Measurements from ENCODE around the gene EPB41L3.

EPB41L3 gene

GRCh38 chr18:5541644-5542043 lies 2.2 kb downstream of the EPB41L3 start:
- H3K4me1 ChIP-seq (ENCODE audit: control insufficient read depth in 1 of 2, insufficient read depth in 1 of 2, low read depth in 1 of 2, low read length in 1 of 2) = peaks cover 3 to 9% of the 10 kb centered on the region in 2 experiments
- H3K27me3 ChIP-seq = peaks cover 92% of the 10 kb centered on the region
- H3K36me3 ChIP-seq = no peaks in the 10 kb centered on the region
- H3K9me3 ChIP-seq = no peaks in the 10 kb centered on the region
- TF ChIP-seq CTCF (IDR thresholded peaks at IDR 0.05) = no peak
- no peak overlapping the region for H3K27ac ChIP-seq
- H3K4me3 ChIP-seq (ENCODE audit: low read depth in 1 of 2, low read length in 1 of 2) = no peak overlapping the region

- no peak overlapping the region for H3K4me3 ChIP-seq (ENCODE audit: low read depth in 1 of 2, low read length in 1 of 2)
- H3K27ac ChIP-seq = no peak overlapping the region
- no peak for TF ChIP-seq CTCF (IDR thresholded peaks at IDR 0.05)
- no peaks in the 10 kb centered on the region for H3K36me3 ChIP-seq
- peaks cover 70% of the 10 kb centered on the region for H3K27me3 ChIP-seq
- peaks cover 3 to 9% of the 10 kb centered on the region in 2 experiments for H3K4me1 ChIP-seq (ENCODE audit: control insufficient read depth in 1 of 2, insufficient read depth in 1 of 2, low read depth in 1 of 2, low read length in 1 of 2)
- no peaks in the 10 kb centered on the region for H3K9me3 ChIP-seq
Measured at GRCh38 chr18:5539391-5539790, 4.4 kb downstream of the EPB41L3 start.

GRCh38 chr18:5538544-5538943 lies 5.3 kb downstream of the EPB41L3 start:
- no peaks in the 10 kb centered on the region for H3K36me3 ChIP-seq
- no peaks in the 10 kb centered on the region for H3K9me3 ChIP-seq
- no peak overlapping the region for H3K4me3 ChIP-seq (ENCODE audit: low read depth in 1 of 2, low read length in 1 of 2)
- H3K27me3 ChIP-seq = peaks cover 61% of the 10 kb centered on the region
- H3K4me1 ChIP-seq (ENCODE audit: control insufficient read depth in 1 of 2, insufficient read depth in 1 of 2, low read depth in 1 of 2, low read length in 1 of 2) = peaks cover 3 to 4% of the 10 kb centered on the region in 2 experiments
- no peak for TF ChIP-seq CTCF (IDR thresholded peaks at IDR 0.05)
- no peak overlapping the region for H3K27ac ChIP-seq

- Histone ChIP-seq H3K4me1 (ENCODE audit: control insufficient read depth in 1 of 2, insufficient read depth in 1 of 2, low read depth in 1 of 2, low read length in 1 of 2) (peaks cover 2 to 3% of the 10 kb centered on the region in 2 experiments), H3K27ac (no peak overlapping the region), H3K4me3 (ENCODE audit: low read depth in 1 of 2, low read length in 1 of 2) (no peak overlapping the region), H3K27me3 (peaks cover 55% of the 10 kb centered on the region), H3K9me3 (no peaks in the 10 kb centered on the region), H3K36me3 (no peaks in the 10 kb centered on the region)
- no peak for TF ChIP-seq CTCF (IDR thresholded peaks at IDR 0.05)
Measured at GRCh38 chr18:5537860-5538259, 5.9 kb downstream of the EPB41L3 start.

- no peak for TF ChIP-seq CTCF (IDR thresholded peaks at IDR 0.05)
- Histone ChIP-seq H3K27me3 (peaks cover 24% of the 10 kb centered on the region), H3K36me3 (no peaks in the 10 kb centered on the region), H3K27ac (no peak overlapping the region), H3K4me3 (ENCODE audit: low read depth in 1 of 2, low read length in 1 of 2) (no peak overlapping the region), H3K4me1 (ENCODE audit: control insufficient read depth in 1 of 2, insufficient read depth in 1 of 2, low read depth in 1 of 2, low read length in 1 of 2) (no peaks in the 10 kb centered on the region), H3K9me3 (no peaks in the 10 kb centered on the region)
Measured at GRCh38 chr18:5534845-5535244, 9.0 kb downstream of the EPB41L3 start.

- Histone ChIP-seq H3K9me3 (no peaks in the 10 kb centered on the region), H3K4me3 (ENCODE audit: low read depth in 1 of 2, low read length in 1 of 2) (no peak overlapping the region), H3K27ac (no peak overlapping the region), H3K4me1 (ENCODE audit: control insufficient read depth in 1 of 2, insufficient read depth in 1 of 2, low read depth in 1 of 2, low read length in 1 of 2) (no peaks in the 10 kb centered on the region), H3K27me3 (no peaks in the 10 kb centered on the region), H3K36me3 (no peaks in the 10 kb centered on the region)
- no peak for TF ChIP-seq CTCF (IDR thresholded peaks at IDR 0.05)
Measured at GRCh38 chr18:5532066-5532465, 11.7 kb downstream of the EPB41L3 start.

Data from neutrophil (primary cell).